Ammon's horn (tissue), 1 donor: ENCODE data around the gene BRSK1.
"Not testable (repeated sequence)": the region's sequence is repeated elsewhere in the genome, so short reads cannot be mapped to it uniquely, and the experiment has no call there.

Source experiments
- DNase-seq: peaks from one replicate; pipeline ENCODE4 v3.0.0-alpha.2; 2016; ENCODE audit warnings: low spot score

Gene BRSK1

GRCh38 chr19:55304279-55304978 lies 20.6 kb downstream of the BRSK1 start:
- DNase-seq: no peak

GRCh38 chr19:55304980-55305379 lies 21.2 kb downstream of the BRSK1 start:
- DNase-seq: no peak

- peak; percentile 33 for DNase-seq
Measured at GRCh38 chr19:55305491-55305890, 21.7 kb downstream of the BRSK1 start.

- no peak for DNase-seq
Measured at GRCh38 chr19:55305983-55306562, 22.3 kb downstream of the BRSK1 start.

GRCh38 chr19:55306712-55307111 lies 22.9 kb downstream of the BRSK1 start:
- DNase-seq: no peak

DNA sequence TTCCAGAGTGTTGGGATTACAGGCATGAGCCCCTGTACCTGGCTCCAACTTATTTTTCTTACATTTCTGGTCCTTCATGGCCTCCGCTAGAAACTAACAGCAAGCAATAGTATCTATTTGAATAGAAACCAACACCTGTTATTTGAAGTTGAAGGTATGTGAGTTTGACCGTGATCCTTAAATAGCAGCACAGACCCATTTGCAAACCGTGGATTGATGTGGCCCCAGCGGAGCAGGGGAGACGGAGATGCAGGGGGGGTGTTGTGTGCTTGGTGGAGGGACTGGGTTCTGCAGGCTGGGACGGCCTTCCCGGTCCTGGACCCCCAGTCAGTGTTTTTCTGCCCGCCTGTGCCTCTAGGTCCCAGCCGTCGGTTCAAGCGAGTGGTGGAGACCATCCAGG lies 24.5 kb downstream of the BRSK1 start:
- DNase-seq: no peak

DNA sequence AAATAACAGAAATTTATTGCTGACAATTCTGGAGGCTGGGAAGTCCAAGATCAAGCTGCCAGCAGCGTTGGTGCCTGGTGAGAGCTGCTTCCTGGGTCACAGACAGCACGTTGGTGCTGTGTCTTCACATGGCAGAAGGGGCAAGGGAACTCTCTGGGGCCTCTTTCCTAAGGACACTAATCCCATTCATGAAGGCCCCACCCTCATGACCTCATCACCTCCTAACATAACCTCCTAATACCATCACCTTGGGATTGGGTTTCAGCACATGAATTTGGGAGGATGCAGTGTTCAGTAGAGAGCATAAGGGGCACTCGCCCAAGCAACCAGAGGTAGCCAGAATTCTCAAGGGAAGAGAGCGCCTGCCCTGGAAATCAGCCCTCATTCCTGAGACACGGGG lies 25.7 kb downstream of the BRSK1 start:
- DNase-seq: no peak

DNA sequence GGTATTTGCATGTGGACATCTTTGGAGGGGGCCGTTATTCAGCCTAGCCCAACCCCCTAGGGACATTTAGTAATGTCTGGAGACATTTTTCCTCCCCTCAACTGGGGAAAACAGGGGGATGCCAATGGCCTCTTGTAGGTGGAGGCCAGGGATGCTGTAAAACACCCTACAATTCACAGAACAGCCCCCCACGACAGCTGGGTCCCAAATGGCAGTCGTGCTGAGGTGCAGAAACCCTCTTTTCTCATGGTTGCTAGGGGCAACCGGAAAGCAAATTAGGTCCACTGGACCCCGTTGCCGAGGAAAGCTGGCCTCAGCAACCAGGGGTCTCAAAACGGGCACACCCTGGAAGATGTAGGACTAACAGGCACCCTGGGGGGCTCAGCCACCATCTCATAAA lies 26.7 kb downstream of the BRSK1 start:
- DNase-seq: no peak

GRCh38 chr19:55311397-55311796 lies 27.6 kb downstream of the BRSK1 start:
- DNase-seq: no peak

DNA sequence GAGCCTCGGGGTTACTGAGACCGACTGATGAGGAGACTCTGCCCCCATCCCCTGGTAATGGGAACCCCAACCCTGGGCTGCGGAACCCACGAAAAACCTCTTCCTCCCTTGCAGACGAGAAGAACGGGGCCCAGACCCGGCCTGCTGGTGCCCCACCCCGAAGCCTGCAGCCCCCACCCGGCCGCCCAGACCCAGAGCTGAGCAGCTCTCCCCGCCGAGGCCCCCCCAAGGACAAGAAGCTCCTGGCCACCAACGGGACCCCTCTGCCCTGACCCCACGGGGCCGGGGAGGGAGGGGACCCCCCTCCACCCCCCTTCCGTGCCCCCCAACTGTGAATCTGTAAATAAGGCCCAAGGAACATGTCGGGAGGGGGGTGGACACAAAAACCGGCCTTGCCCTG lies 28.0 kb downstream of the BRSK1 start:
- no peak for DNase-seq

- DNase-seq: no peak
Measured at GRCh38 chr19:55312621-55313512, 29.1 kb downstream of the BRSK1 start.

DNA sequence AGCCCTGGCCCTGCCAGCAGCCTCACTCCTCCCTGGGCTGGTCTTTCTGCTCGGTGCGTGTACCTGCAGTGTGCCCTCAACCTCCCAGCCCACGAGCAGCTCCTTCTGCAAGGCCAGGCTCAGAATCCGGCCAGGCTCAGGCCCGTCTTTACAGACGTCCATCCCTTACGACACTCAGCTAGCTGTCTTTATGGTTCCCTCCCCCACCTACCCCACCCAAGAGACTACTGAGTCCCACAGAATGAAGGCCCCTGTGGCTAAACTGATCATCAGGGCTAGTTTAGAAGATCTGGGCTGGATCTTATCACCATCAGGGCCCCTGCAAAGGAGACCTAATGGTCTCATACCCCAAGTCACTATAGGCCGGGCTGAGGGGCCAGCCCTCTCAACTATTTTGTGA lies 30.6 kb downstream of the BRSK1 start:
- DNase-seq: no peak

DNA sequence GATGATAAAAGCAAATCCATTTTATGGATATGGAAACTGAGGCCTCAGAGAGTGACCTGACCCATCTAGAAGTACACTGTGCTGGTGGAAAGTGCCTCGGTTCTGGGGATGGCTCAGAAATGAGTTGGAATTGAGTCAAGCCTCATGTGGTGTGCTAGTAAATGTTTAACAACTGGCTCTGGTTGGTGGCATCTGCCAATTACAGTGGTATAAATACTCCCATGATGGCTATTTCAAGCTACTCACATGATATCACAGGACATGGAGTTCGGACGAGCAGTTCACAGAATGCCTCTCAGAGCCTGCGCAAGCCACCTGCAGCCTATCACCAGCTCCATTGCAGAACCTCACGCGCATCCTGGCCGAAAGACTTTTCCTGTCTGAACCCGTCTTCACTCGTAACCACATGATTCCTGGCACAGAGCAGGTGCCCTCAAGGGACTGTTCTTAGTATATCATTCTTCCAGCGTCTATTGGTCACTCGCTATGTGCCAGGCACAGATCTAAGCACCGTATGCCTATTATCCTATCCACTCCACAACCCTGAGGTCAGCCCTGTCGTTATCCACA lies 32.2 kb downstream of the BRSK1 start:
- DNase-seq: no peak

DNA sequence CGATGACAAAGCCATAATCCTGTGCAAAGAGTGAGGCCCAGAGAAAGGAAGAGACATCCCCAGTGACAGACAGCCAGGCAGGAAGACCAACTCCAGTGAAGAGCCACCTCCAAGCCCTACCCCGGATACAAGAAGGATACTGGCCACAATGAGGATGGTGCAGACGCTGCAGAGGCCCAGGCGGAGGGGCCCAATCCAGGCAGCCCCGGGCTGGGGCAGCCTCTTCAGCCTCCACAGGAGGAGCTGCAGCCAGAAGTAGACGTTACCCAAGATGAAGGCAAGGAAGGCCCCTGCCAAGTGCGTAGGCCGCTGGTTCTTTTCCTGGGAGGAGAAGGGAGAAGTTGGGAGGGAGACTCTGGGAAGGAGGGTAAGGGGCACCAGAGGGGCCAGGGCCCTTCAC lies 32.8 kb downstream of the BRSK1 start:
- DNase-seq: no peak

GRCh38 chr19:55319785-55320184 lies 36.0 kb downstream of the BRSK1 start:
- DNase-seq: peak; percentile 30

DNA sequence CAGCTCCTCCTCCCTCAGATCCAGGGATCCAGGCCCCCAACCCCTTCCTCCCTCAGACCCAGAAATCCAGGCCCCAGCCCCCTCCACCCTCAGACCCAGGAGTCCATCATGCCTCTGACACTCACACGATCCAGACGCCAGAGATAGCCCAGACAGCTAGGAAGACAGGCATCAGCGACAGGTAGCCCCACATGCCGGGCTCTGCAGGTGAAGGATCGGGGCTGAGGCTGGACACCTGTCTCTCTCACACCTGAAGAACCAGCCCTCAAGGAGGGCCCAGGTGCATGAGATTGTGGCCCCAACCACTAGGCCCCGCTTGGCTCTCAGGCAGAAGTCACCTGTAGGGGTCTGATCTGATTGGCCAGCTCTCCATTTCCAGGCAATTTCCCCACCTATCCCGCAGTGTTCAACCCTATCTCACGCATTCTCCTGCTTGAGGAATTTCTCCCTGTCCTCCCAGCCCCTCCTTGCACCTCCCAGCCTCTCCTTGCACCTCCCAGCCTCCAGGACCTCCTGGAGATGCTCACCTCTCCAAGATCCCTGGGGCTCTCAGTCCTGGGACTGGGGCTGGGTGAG lies 37.1 kb downstream of the BRSK1 start:
- no peak for DNase-seq

- no peak for DNase-seq
Measured at GRCh38 chr19:55321466-55322137, 37.8 kb downstream of the BRSK1 start.

- no peak for DNase-seq
Measured at GRCh38 chr19:55322204-55322885, 38.5 kb downstream of the BRSK1 start.

DNA sequence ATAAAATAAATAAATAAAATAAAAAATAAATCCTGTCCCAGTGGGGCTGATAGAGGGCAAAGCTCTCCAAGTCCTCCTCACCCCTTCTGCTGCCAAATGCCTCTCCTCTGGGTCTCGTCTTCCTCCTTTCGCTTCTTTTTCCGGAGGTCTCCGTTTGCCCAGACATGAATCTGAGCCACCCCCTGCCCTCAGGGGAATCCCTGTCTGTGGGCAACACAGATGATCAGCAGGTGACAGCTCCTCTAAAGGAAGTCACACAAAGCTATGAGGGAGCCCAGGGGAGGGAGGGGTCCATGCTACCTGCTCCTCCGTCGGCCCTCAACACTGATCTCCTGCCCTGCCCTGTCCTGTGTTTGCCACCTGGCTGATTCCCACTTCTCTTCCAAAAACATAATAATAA lies 40.9 kb downstream of the BRSK1 start:
- DNase-seq: no peak

DNA sequence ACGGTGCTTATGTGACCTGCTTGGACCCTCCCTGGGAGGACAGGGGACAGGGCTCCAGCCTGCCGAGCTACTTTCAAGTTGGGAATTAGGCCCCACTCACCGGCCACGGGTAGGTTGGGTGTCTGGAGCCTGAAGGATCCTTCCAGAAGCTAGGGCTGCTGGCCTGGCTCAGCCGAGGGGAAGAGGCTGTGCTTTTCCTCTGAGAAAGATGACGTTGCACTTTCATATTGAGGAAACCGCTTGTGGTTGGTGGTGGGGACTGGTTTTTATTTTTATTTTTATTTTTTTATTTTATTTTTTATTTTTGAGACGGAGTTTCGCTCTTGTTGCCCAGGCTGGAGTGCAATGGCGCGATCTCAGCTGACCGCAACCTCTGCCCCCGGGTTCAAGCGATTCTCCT lies 41.4 kb downstream of the BRSK1 start, which contains the start of gene TMEM150B:
Gene TMEM150B, minus strand, starts transcription at position 170 of the 400 bp plus-strand sequence. CDS start 4,305 bp downstream, outside the sequence.
- peak; percentile 39 for DNase-seq

DNA sequence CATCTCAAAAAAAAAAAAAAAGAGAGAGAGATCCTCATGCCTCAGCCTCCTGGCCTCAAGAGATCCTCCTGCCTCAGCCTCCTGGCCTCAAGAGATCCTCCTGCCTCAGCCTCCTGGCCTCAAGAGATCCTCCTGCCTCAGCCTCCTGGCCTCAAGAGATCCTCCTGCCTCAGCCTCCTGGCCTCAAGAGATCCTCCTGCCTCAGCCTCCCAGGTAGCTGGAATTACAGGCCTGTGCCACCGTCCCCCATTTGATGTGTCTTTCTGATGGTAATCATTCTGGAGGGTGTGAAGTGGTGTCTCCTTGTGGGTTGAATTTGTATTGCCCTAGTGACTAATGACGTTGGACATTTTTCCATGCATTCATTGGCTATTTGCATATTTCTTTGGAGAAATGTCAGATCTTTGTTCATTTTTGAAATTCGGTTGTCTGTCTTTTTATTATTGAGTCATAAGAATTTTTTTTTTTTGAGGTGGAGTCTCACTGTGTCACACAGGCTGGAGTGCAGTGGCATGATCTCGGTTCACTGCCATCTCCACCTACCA lies 45.0 kb downstream of the BRSK1 start:
- DNase-seq: not testable (repeated sequence)
